HepG2 (cell line): Measurements from ENCODE around the gene ARID1A. TPM values are rescaled to one million over a fixed set of nuclear protein-coding genes. Genes with fewer than 3 reads are reported as not detected.
"Not testable (repeated sequence)": the region's sequence is repeated elsewhere in the genome, so short reads cannot be mapped to it uniquely, and the experiment has no call there.

ENCODE experiments used
- ATAC-seq: fragments of 200-7000 bp; cut with Tn5 transposase; 3 replicates; pipeline ENCODE4 v1.9.1; 2020; ENCODE audit warnings: mild to moderate bottlenecking, moderate library complexity
- BruUV-seq: library from RNA; stranded (reverse); fragments of 400-500 nt; replicated peaks from 2 replicates; lab custom pipeline; 2021; lab: Mats Ljungman, UMichigan
- CTCF ChIA-PET: fragments of 300-600 bp; formaldehyde crosslinking; extraction: SDS; loops from one replicate; lab custom pipeline; 2021; ENCODE audit warnings: low total read pairs, inconsistent platforms, low intra/inter-chr PET ratio; lab: Yijun Ruan, JAX
- POLR2A ChIA-PET: fragments of 350-600 bp; sonication (Branson Sonifier 250); formaldehyde crosslinking; loops from one replicate; lab custom pipeline; 2020; ENCODE audit warnings: antibody characterized with exemption, inconsistent platforms; lab: Yijun Ruan, JAX
- DNase-seq: peaks from one replicate; pipeline ENCODE4 v3.0.0-alpha.2; 2015; ENCODE audit warnings: low spot score
- FAIRE-seq: peaks from 3 replicates; lab custom pipeline; 2011; peaks lifted over from hg19 to GRCh38; lab: Jason Lieb, UNC
- H2AFZ ChIP-seq: one replicate; pipeline ENCODE4 v1.6.1; 2011; ENCODE audit warnings: low read length, inconsistent platforms
- H3K27ac ChIP-seq: fragments of 300-600 bp; 3 replicates; pipeline ENCODE4 v1.8.0; 2011; ENCODE audit warnings: mixed run types, mild to moderate bottlenecking, mixed read lengths, low read length, inconsistent platforms; ENCODE audit not compliant: insufficient read depth; ENCODE audit errors: extremely low read length
- H3K27me3 ChIP-seq, 2 experiments: fragments of 200-600 bp in 1 of 2; 2 replicates in 1 of 2; 3 replicates in 1 of 2; pipeline versions ENCODE4 v1.6.0 to v1.8.0; 2011; ENCODE audit warnings: low read length in 2 of 2, mild to moderate bottlenecking in 2 of 2, moderate library complexity in 2 of 2, inconsistent platforms in 1 of 2; ENCODE audit not compliant: insufficient read depth in 2 of 2, control insufficient read depth in 1 of 2
- H3K36me3 ChIP-seq, 2 experiments: fragments of 200-600 bp in 1 of 2; replicated peaks in 1 of 2; 2 replicates in 1 of 2; 3 replicates in 1 of 2; pipeline versions ENCODE4 v1.5.1 to v1.8.0; 2011; ENCODE audit warnings: low read length in 2 of 2, inconsistent platforms in 1 of 2; ENCODE audit not compliant: insufficient read depth in 2 of 2, control insufficient read depth in 1 of 2
- H3K4me1 ChIP-seq: 2 replicates; pipeline ENCODE4 v1.5.1; 2012; ENCODE audit warnings: low read length, inconsistent platforms; ENCODE audit not compliant: insufficient read depth
- H3K4me2 ChIP-seq: 2 replicates; pipeline ENCODE4 v1.6.0; 2011; ENCODE audit warnings: low read depth, low read length, inconsistent platforms
- H3K4me3 ChIP-seq, 3 experiments: fragments of 200-600 bp in 1 of 3; sonication (generic), shearing (Covaris generic) in 1 of 3; replicated peaks in 1 of 3; 2 replicates each; pipeline ENCODE4 v1.5.1; 2011 to 2016; ENCODE audit warnings: low read length in 3 of 3, inconsistent platforms in 2 of 3, low read depth in 2 of 3, mild to moderate bottlenecking in 2 of 3, control low read depth in 1 of 3, mixed read lengths in 1 of 3; ENCODE audit not compliant: insufficient read depth in 1 of 3
- H3K79me2 ChIP-seq: one replicate; pipeline ENCODE4 v1.6.1; 2011; ENCODE audit warnings: low read length, inconsistent platforms; ENCODE audit not compliant: insufficient read depth
- H3K9ac ChIP-seq: 2 replicates; pipeline ENCODE4 v1.6.0; 2011; ENCODE audit warnings: mild to moderate bottlenecking, low read depth, low read length, inconsistent platforms; ENCODE audit not compliant: insufficient read depth
- H3K9me3 ChIP-seq: 2 replicates; pipeline ENCODE4 v1.5.1; 2012; ENCODE audit warnings: mild to moderate bottlenecking, low read length
- H4K20me1 ChIP-seq: 2 replicates; pipeline ENCODE4 v1.6.0; 2011; ENCODE audit warnings: inconsistent platforms, mild to moderate bottlenecking, low read length, moderate library complexity; ENCODE audit not compliant: insufficient read depth
- CEBPG ChIP-seq: IDR thresholded peaks from 2 replicates; pipeline ENCODE4 v1.6.1; 2016
- CREB1 ChIP-seq, 2 experiments: fragments of 450-650 bp in 1 of 2; IDR thresholded peaks; 2 replicates each; pipeline ENCODE4 v1.6.1; 2016 to 2017; ENCODE audit warnings: control low read depth in 1 of 2, mild to moderate bottlenecking in 1 of 2, missing compliant biosample characterization in 1 of 2, missing genetic modification characterization in 1 of 2
- CTCF ChIP-seq: sonication (generic); formaldehyde crosslinking; IDR thresholded peaks from 2 replicates; pipeline ENCODE4 v1.5.0; 2020; ENCODE audit warnings: mild to moderate bottlenecking, missing genetic modification reagents, moderate library complexity
- MAFF ChIP-seq: IDR thresholded peaks from 2 replicates; pipeline ENCODE4 v1.6.1; 2011; ENCODE audit warnings: low read depth, low read length, improper control_type of control experiment
- PATZ1 ChIP-seq: sonication (generic); formaldehyde crosslinking; IDR thresholded peaks from 2 replicates; pipeline ENCODE4 v1.4.0; 2020; ENCODE audit warnings: missing genetic modification reagents
- SALL1 ChIP-seq: sonication (generic); formaldehyde crosslinking; IDR thresholded peaks from 2 replicates; pipeline ENCODE4 v1.8.0; 2022; ENCODE audit warnings: mild to moderate bottlenecking, missing genetic modification reagents
- STAG1 ChIP-seq: sonication (generic); formaldehyde crosslinking; IDR thresholded peaks from 2 replicates; pipeline ENCODE4 v1.4.0; 2020; ENCODE audit warnings: missing genetic modification reagents
- TEAD3 ChIP-seq: optimal IDR thresholded peaks from 2 replicates; pipeline ENCODE3; 2016; ENCODE audit warnings: borderline replicate concordance
- XRCC5 ChIP-seq: fragments of 200-400 bp; formaldehyde crosslinking; optimal IDR thresholded peaks from 2 replicates; pipeline ENCODE3; 2017; ENCODE audit warnings: mild to moderate bottlenecking, low read length
- ZFP1 ChIP-seq: IDR thresholded peaks from 2 replicates; pipeline ENCODE4 v1.6.1; 2016
- WGBS: methylation state at CpG from one replicate; pipeline ENCODE4 v1.1.6; 2017; ENCODE audit warnings: low lambda C conversion rate; 5-methylcytosine and 5-hydroxymethylcytosine counted together
- in situ Hi-C: cut with HindIII; loops from 2 replicates; pipeline ENCODE4 v1.10.0; 2017; ENCODE audit warnings: low pct_unique_long_range_greater_than_20kb; ENCODE audit not compliant: extremely low pct_ligation_motif_present
- intact Hi-C: fragments of 100-400 bp; cut with micrococcal nuclease; formaldehyde crosslinking; loops from one replicate; pipeline ENCODE4 v1.10.0; 2022; ENCODE audit not compliant: unreplicated experiment
- polyA plus RNA-seq, 8 experiments: library from polyadenylated mRNA; depleted of rRNA in 3 of 8; stranded (reverse) in 7 of 8; unstranded in 1 of 8; fragments of >200 nt; fragmentation: Illumina TruSeq in 4 of 8; extraction: Trizol in 4 of 8; gene quantifications; 2 replicates each; pipeline versions ENCODE4 v1.2.1 to v1.2.3, GENCODE V29; 2011 to 2016; ENCODE audit warnings: low read depth in 4 of 8, missing spikeins in 1 of 8, mixed read lengths in 1 of 8; ENCODE audit not compliant: insufficient read depth in 1 of 8
- total RNA-seq, 5 experiments: library from RNA; depleted of rRNA; stranded (reverse); fragments of >200 nt; fragmentation: Illumina TruSeq; extraction: Trizol; gene quantifications; 2 replicates each; pipeline ENCODE4 v1.2.3, GENCODE V29; 2016; ENCODE audit warnings: low read depth in 1 of 5
- TF ChIP-seq, protein P1 (sequence below): sonication (generic); formaldehyde crosslinking; IDR thresholded peaks from 2 replicates; pipeline ENCODE4 v1.5.1; 2020; ENCODE audit warnings: mild to moderate bottlenecking, missing genetic modification reagents, moderate library complexity
- TF ChIP-seq, protein P2 (sequence below): sonication (generic); formaldehyde crosslinking; IDR thresholded peaks from 2 replicates; pipeline ENCODE4 v1.5.0; 2020; ENCODE audit warnings: mild to moderate bottlenecking, missing genetic modification reagents, borderline replicate concordance
- TF ChIP-seq, protein P3 (sequence below): sonication (generic); formaldehyde crosslinking; IDR thresholded peaks from 2 replicates; pipeline ENCODE4 v1.4.0; 2020; ENCODE audit warnings: mild to moderate bottlenecking, missing genetic modification reagents

ARID1A gene
- total and polyA plus RNA-seq, 2 of the 13 experiments (the other 11 are each of a cell fraction or from before 2014, with no cell fraction given), result 11.9 to 15.9 TPM

- H3K27me3 ChIP-seq; in situ Hi-C loops; H3K27ac ChIP-seq; BruUV-seq; H2AFZ ChIP-seq; H3K79me2 ChIP-seq; H3K9ac ChIP-seq; H4K20me1 ChIP-seq; H3K9me3 ChIP-seq; H3K36me3 ChIP-seq; H3K4me3 ChIP-seq; TF ChIP-seq CREB1 (IDR thresholded peaks at IDR 0.05): not testable (repeated sequence)
- Histone ChIP-seq H3K4me2 (0 out of 2 replicates have a peak overlapping the region, but pooled peaks have one; percentile 49), H3K4me1 (peaks cover 33% of the 10 kb centered on the region)
- ChIA-PET CTCF (interaction anchor here (0.7 to 1.6 kb wide), 5 partner anchors 22 to 208 kb away, joined by 3 to 14 read pairs (median 4); no protein-coding TSS in a partner anchor), POLR2A (interaction anchor here (1.4 to 1.7 kb wide), 3 partner anchors 11 to 118 kb away, joined by 3 to 4 read pairs (median 4); partner anchors contain the start of gene GPATCH3)
- peak; percentile 77 for FAIRE-seq
- WGBS, result 16% methylated on average over 5 of the region's 11 CpGs
- peak; percentile 80 for ATAC-seq
- DNase-seq, result peak; percentile 75
- intact Hi-C loops, result loop anchor here (5.0 kb wide), 1 partner anchor 67 kb away; no protein-coding TSS in a partner anchor
- TF ChIP-seq, protein P1, sequence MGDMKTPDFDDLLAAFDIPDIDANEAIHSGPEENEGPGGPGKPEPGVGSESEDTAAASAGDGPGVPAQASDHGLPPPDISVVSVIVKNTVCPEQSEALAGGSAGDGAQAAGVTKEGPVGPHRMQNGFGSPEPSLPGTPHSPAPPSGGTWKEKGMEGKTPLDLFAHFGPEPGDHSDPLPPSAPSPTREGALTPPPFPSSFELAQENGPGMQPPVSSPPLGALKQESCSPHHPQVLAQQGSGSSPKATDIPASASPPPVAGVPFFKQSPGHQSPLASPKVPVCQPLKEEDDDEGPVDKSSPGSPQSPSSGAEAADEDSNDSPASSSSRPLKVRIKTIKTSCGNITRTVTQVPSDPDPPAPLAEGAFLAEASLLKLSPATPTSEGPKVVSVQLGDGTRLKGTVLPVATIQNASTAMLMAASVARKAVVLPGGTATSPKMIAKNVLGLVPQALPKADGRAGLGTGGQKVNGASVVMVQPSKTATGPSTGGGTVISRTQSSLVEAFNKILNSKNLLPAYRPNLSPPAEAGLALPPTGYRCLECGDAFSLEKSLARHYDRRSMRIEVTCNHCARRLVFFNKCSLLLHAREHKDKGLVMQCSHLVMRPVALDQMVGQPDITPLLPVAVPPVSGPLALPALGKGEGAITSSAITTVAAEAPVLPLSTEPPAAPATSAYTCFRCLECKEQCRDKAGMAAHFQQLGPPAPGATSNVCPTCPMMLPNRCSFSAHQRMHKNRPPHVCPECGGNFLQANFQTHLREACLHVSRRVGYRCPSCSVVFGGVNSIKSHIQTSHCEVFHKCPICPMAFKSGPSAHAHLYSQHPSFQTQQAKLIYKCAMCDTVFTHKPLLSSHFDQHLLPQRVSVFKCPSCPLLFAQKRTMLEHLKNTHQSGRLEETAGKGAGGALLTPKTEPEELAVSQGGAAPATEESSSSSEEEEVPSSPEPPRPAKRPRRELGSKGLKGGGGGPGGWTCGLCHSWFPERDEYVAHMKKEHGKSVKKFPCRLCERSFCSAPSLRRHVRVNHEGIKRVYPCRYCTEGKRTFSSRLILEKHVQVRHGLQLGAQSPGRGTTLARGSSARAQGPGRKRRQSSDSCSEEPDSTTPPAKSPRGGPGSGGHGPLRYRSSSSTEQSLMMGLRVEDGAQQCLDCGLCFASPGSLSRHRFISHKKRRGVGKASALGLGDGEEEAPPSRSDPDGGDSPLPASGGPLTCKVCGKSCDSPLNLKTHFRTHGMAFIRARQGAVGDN (CRISPR knock-in tag), result peak; percentile 27; the same call in 1 of the 2 replicates
- TF ChIP-seq, protein P2, sequence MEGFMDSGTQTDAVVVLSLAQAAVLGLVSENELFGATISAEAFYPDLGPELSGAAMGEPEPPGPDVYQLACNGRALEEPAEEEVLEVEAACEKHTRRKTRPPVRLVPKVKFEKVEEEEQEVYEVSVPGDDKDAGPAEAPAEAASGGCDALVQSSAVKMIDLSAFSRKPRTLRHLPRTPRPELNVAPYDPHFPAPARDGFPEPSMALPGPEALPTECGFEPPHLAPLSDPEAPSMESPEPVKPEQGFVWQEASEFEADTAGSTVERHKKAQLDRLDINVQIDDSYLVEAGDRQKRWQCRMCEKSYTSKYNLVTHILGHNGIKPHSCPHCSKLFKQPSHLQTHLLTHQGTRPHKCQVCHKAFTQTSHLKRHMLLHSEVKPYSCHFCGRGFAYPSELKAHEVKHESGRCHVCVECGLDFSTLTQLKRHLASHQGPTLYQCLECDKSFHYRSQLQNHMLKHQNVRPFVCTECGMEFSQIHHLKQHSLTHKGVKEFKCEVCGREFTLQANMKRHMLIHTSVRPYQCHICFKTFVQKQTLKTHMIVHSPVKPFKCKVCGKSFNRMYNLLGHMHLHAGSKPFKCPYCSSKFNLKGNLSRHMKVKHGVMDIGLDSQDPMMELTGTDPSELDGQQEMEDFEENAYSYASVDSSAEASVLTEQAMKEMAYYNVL, result 0 out of 2 replicates have a peak, but pooled peaks have one; percentile 1
- TF ChIP-seq ZFP1 (CRISPR knock-in tag) (peak; percentile 71; the same call in 1 of the 2 replicates), PATZ1 (CRISPR knock-in tag) (0 out of 2 replicates have a peak, but pooled peaks have one; percentile 26), SALL1 (CRISPR knock-in tag) (0 out of 2 replicates have a peak, but pooled peaks have one; percentile 16), STAG1 (CRISPR knock-in tag) (peak; percentile 58), CTCF (CRISPR knock-in tag) (peak; percentile 74), CREB1 (CRISPR knock-in tag; IDR thresholded peaks at IDR 0.05) (peak; percentile 45; the same call in 1 of the 2 replicates), MAFF (peak; percentile 31; the same call in 1 of the 2 replicates), TEAD3 (peak; percentile 62), XRCC5 (peak; percentile 53), CEBPG (CRISPR knock-in tag) (peak; percentile 5; the same call in 1 of the 2 replicates)
- TF ChIP-seq, protein P3, sequence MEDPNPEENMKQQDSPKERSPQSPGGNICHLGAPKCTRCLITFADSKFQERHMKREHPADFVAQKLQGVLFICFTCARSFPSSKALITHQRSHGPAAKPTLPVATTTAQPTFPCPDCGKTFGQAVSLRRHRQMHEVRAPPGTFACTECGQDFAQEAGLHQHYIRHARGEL (CRISPR knock-in tag), result 0 out of 2 replicates have a peak, but pooled peaks have one; percentile 67
Observed at GRCh38 chr1:26810105-26810504, 114.3 kb downstream of the ARID1A start.
